Measurements from ENCODE around the gene RBM38. TPM values are rescaled to one million over a fixed set of nuclear protein-coding genes. Genes with fewer than 3 reads are reported as not detected.

RBM38 gene
- total and polyA plus RNA-seq, 2 of the 13 experiments (the other 11 are each of a cell fraction or from before 2014, with no cell fraction given): 24.2 to 34.2 TPM

DNA sequence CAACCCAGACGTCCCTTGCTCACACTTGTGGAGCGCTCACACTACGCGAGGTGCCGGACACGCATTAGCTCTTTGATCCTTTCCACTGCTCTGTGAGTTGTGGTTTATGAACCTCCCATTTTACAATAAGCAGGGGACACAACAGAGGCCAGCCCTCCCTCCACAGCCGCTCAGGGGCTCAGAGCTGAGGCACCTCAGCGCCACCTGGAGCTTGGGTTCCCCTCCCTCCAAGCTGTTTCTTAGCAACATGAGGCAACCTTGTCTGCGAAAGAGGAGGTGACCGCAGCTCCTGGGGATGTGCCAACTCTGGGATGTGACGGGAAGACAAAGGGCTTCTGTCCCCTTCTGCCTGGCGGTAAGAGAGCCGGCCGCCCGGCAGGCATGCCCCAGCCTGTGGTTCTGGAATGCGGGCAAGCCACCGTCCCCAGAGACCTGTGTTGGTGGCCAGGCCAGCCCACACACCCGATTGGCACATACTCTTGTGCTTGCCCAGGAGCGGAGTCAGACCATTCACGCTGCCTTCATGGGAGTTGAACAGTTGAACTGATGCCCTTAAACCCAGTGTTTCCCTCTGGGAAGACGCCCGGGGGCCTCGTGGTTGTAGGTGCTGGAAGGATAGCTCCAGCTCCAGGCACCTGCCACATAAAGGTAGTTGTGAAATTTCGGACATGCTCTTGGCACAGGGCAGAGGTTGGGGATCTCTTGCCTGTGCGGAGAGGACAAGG lies 44.5 kb downstream of the RBM38 start (continued):
- no peak for TF ChIP-seq MAFK (conservative IDR thresholded peaks at IDR 0.05 in 1 of 2, IDR thresholded peaks at IDR 0.05 in 1 of 2; ENCODE audit: low read length in 2 of 2)
- TF ChIP-seq, protein P1, sequence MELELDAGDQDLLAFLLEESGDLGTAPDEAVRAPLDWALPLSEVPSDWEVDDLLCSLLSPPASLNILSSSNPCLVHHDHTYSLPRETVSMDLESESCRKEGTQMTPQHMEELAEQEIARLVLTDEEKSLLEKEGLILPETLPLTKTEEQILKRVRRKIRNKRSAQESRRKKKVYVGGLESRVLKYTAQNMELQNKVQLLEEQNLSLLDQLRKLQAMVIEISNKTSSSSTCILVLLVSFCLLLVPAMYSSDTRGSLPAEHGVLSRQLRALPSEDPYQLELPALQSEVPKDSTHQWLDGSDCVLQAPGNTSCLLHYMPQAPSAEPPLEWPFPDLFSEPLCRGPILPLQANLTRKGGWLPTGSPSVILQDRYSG (CRISPR knock-in tag; IDR thresholded peaks at IDR 0.05): no peak
- TF ChIP-seq ZNF652 (CRISPR knock-in tag; IDR thresholded peaks at IDR 0.05; ENCODE audit: borderline replicate concordance, low read depth): no peak
- TF ChIP-seq, protein P2, sequence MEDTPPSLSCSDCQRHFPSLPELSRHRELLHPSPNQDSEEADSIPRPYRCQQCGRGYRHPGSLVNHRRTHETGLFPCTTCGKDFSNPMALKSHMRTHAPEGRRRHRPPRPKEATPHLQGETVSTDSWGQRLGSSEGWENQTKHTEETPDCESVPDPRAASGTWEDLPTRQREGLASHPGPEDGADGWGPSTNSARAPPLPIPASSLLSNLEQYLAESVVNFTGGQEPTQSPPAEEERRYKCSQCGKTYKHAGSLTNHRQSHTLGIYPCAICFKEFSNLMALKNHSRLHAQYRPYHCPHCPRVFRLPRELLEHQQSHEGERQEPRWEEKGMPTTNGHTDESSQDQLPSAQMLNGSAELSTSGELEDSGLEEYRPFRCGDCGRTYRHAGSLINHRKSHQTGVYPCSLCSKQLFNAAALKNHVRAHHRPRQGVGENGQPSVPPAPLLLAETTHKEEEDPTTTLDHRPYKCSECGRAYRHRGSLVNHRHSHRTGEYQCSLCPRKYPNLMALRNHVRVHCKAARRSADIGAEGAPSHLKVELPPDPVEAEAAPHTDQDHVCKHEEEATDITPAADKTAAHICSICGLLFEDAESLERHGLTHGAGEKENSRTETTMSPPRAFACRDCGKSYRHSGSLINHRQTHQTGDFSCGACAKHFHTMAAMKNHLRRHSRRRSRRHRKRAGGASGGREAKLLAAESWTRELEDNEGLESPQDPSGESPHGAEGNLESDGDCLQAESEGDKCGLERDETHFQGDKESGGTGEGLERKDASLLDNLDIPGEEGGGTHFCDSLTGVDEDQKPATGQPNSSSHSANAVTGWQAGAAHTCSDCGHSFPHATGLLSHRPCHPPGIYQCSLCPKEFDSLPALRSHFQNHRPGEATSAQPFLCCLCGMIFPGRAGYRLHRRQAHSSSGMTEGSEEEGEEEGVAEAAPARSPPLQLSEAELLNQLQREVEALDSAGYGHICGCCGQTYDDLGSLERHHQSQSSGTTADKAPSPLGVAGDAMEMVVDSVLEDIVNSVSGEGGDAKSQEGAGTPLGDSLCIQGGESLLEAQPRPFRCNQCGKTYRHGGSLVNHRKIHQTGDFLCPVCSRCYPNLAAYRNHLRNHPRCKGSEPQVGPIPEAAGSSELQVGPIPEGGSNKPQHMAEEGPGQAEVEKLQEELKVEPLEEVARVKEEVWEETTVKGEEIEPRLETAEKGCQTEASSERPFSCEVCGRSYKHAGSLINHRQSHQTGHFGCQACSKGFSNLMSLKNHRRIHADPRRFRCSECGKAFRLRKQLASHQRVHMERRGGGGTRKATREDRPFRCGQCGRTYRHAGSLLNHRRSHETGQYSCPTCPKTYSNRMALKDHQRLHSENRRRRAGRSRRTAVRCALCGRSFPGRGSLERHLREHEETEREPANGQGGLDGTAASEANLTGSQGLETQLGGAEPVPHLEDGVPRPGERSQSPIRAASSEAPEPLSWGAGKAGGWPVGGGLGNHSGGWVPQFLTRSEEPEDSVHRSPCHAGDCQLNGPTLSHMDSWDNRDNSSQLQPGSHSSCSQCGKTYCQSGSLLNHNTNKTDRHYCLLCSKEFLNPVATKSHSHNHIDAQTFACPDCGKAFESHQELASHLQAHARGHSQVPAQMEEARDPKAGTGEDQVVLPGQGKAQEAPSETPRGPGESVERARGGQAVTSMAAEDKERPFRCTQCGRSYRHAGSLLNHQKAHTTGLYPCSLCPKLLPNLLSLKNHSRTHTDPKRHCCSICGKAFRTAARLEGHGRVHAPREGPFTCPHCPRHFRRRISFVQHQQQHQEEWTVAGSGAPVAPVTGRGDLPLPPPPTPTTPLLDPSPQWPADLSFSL (CRISPR knock-in tag; IDR thresholded peaks at IDR 0.05): 0 out of 2 replicates have a peak, but pooled peaks have one; percentile 15
- TF ChIP-seq CBX2 (IDR thresholded peaks at IDR 0.05; ENCODE audit: low read depth, low read length): no peak; the same call in 1 of the 2 replicates
- TF ChIP-seq CBX2 (CRISPR knock-in tag; IDR thresholded peaks at IDR 0.05; ENCODE audit: low read depth): no peak
- TF ChIP-seq ATF7 (IDR thresholded peaks at IDR 0.05): no peak
- TF ChIP-seq ATF7 (CRISPR knock-in tag; IDR thresholded peaks at IDR 0.05): no peak
- TF ChIP-seq, protein P3, sequence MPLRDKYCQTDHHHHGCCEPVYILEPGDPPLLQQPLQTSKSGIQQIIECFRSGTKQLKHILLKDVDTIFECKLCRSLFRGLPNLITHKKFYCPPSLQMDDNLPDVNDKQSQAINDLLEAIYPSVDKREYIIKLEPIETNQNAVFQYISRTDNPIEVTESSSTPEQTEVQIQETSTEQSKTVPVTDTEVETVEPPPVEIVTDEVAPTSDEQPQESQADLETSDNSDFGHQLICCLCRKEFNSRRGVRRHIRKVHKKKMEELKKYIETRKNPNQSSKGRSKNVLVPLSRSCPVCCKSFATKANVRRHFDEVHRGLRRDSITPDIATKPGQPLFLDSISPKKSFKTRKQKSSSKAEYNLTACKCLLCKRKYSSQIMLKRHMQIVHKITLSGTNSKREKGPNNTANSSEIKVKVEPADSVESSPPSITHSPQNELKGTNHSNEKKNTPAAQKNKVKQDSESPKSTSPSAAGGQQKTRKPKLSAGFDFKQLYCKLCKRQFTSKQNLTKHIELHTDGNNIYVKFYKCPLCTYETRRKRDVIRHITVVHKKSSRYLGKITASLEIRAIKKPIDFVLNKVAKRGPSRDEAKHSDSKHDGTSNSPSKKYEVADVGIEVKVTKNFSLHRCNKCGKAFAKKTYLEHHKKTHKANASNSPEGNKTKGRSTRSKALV (CRISPR knock-in tag; IDR thresholded peaks at IDR 0.05): 0 out of 2 replicates have a peak, but pooled peaks have one; percentile 70
- TF ChIP-seq SAP130 (CRISPR knock-in tag; IDR thresholded peaks at IDR 0.05; ENCODE audit: low read depth): peak; percentile 84
- TF ChIP-seq NFYB (CRISPR knock-in tag; IDR thresholded peaks at IDR 0.05): no peak; the same call in 1 of the 2 replicates
- no peak for TF ChIP-seq PCBP2 (optimal IDR thresholded peaks at IDR 0.05; ENCODE audit: low read depth, low read length, poor library complexity, severe bottlenecking)
- TF ChIP-seq ASH2L (IDR thresholded peaks at IDR 0.05; ENCODE audit: insufficient read length, low read depth, low read length): peak; percentile 12
- no peak for TF ChIP-seq ZNF775 (CRISPR knock-in tag; IDR thresholded peaks at IDR 0.05; ENCODE audit: borderline replicate concordance)
- TF ChIP-seq, protein P4, sequence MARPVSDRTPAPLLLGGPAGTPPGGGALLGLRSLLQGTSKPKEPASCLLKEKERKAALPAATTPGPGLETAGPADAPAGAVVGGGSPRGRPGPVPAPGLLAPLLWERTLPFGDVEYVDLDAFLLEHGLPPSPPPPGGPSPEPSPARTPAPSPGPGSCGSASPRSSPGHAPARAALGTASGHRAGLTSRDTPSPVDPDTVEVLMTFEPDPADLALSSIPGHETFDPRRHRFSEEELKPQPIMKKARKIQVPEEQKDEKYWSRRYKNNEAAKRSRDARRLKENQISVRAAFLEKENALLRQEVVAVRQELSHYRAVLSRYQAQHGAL (CRISPR knock-in tag; IDR thresholded peaks at IDR 0.05; ENCODE audit: not compliant biosample characterization): no peak
- TF ChIP-seq SOX5 (CRISPR knock-in tag; IDR thresholded peaks at IDR 0.05; ENCODE audit: borderline replicate concordance): peak; percentile 57; the same call in 1 of the 2 replicates
- TF ChIP-seq REPIN1 (CRISPR knock-in tag; IDR thresholded peaks at IDR 0.05; ENCODE audit: borderline replicate concordance, low read depth): peak; percentile 25; the same call in 1 of the 2 replicates
- TF ChIP-seq RARG (CRISPR knock-in tag; IDR thresholded peaks at IDR 0.05; ENCODE audit: low read depth): no peak
- no peak for TF ChIP-seq CHCHD3 (CRISPR knock-in tag; IDR thresholded peaks at IDR 0.05)
